DMS 273 treated with DMSO at 0.1 percent for 48 hours (cell line): Measurements from ENCODE around the gene SRPK1.
"Not testable (repeated sequence)": the region's sequence is repeated elsewhere in the genome, so short reads cannot be mapped to it uniquely, and the experiment has no call there.

ENCODE experiments used
- DNase-seq: peaks from one replicate; lab custom pipeline; 2025; lab: John Stamatoyannopoulos, UW

Gene SRPK1

GRCh38 chr6:35931120-35931561 lies 10.2 kb upstream of the SRPK1 start:
- no peak for DNase-seq

GRCh38 chr6:35929601-35930000 lies 8.7 kb upstream of the SRPK1 start:
- DNase-seq = no peak

GRCh38 chr6:35926509-35927215 lies 5.8 kb upstream of the SRPK1 start:
- DNase-seq = no peak

- no peak for DNase-seq
These were observed 5.1 kb upstream of the SRPK1 start for GRCh38 chr6:35925961-35926360.

GRCh38 chr6:35924146-35924545 lies 3.2 kb upstream of the SRPK1 start:
- DNase-seq = no peak

GRCh38 chr6:35922139-35922554 lies 1.2 kb upstream of the SRPK1 start:
- DNase-seq = no peak

- no peak for DNase-seq
These were observed 809 bp downstream of the SRPK1 start for GRCh38 chr6:35919827-35920751.

GRCh38 chr6:35919085-35919826 lies 1.6 kb downstream of the SRPK1 start:
- no peak for DNase-seq

- DNase-seq = not testable (repeated sequence)
These were observed 4.0 kb downstream of the SRPK1 start for GRCh38 chr6:35916893-35917292.

- DNase-seq = no peak
These were observed 4.8 kb downstream of the SRPK1 start for GRCh38 chr6:35916056-35916455.

- DNase-seq = no peak
These were observed 6.4 kb downstream of the SRPK1 start for GRCh38 chr6:35914536-35914935.

- no peak for DNase-seq
These were observed 8.8 kb downstream of the SRPK1 start for GRCh38 chr6:35911871-35912653.

- DNase-seq = not testable (repeated sequence)
These were observed 11.3 kb downstream of the SRPK1 start for GRCh38 chr6:35909571-35909970.

- DNase-seq = not testable (repeated sequence)
These were observed 12.0 kb downstream of the SRPK1 start for GRCh38 chr6:35908753-35909401.

- DNase-seq = no peak
These were observed 13.1 kb downstream of the SRPK1 start for GRCh38 chr6:35907750-35908149.

GRCh38 chr6:35906499-35906846 lies 14.4 kb downstream of the SRPK1 start:
- DNase-seq = no peak

GRCh38 chr6:35905841-35906498 lies 14.9 kb downstream of the SRPK1 start:
- no peak for DNase-seq

- DNase-seq = no peak
These were observed 15.6 kb downstream of the SRPK1 start for GRCh38 chr6:35905141-35905785.

GRCh38 chr6:35903679-35904078 lies 17.2 kb downstream of the SRPK1 start:
- DNase-seq = no peak

GRCh38 chr6:35900448-35900847 lies 20.4 kb downstream of the SRPK1 start:
- DNase-seq = no peak
